Measurements from ENCODE around the gene SRSF4.
"Not testable (repeated sequence)": the region's sequence is repeated elsewhere in the genome, so short reads cannot be mapped to it uniquely, and the experiment has no call there.

SRSF4 gene

GRCh38 chr1:29181413-29182225, at the start of gene SRSF4:
TSS of gene SRSF4 (minus strand) at chr1:29181900. CDS start at chr1:29181752, 148 bp downstream.
- no peak for DNase-seq (ENCODE audit: low read depth, low spot score)
- no peak for TF ChIP-seq FOXP2 (optimal IDR thresholded peaks at IDR 0.05; ENCODE audit: control extremely low read depth, extremely low read length, insufficient read depth)
- TF ChIP-seq POLR2AphosphoS5 (IDR thresholded peaks at IDR 0.05; ENCODE audit: borderline replicate concordance, low read depth, low read length), result peak; percentile 88
- Histone ChIP-seq H3K4me3 (peak within 1 kb of the TSS; percentile 98), H3K9me3 (ENCODE audit: low read depth, low read length) (no peaks in the 10 kb centered on the region), H3K36me3 (ENCODE audit: insufficient read depth, low read length) (peaks cover 23% of the 10 kb centered on the region), H3K9ac (ENCODE audit: insufficient read length) (peak within 1 kb of the TSS; percentile 100), H3K27ac (peak within 1 kb of the TSS; percentile 99)

DNA sequence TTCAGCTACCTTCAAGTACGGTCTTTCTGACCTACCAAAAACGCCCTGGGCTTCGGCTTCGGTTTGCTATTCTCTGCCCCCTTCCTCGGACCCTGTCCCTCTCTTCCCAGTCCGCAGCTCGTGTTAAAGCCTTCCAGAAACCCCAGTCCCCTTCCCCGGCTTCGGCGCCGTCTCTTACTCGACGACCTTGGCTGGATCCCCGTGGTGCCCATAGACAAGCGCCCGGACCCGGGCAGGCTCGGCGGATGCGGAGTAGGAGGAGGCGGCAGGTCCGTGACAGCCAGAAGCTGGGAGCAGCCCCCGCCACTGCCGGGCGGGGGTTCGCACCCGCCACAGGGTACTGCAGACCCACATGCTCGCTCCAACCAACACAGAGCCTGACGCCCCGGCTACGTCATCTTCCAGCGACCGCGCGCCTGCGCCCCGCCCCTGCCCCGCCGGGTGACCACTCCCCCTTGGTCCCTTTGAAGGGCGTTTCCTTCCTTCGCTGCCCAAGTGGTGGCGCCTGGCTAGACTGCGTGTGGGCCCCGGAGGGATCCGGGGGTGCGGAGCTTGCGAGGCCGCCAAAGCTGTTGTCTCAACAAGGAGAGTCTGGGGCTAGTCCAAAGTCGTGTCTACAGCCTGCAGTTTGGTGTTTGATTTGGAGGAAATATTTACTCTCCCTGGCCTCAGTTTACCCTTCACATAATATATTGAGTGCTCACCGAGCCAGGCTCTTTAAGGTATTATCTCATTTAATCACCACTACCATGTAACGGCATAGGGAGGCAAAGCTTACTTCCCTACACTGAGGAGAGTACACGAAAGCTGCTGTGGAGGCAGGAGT, 49.1 kb upstream of the SRSF4 start, which contains the start of gene MECR:
MECR (minus strand) TSS at position 382 of the 826 bp plus-strand sequence; CDS start at position 354, 28 bp downstream.
- Histone ChIP-seq H3K9me3 (ENCODE audit: low read depth, low read length) (no peaks in the 10 kb centered on the region), H3K9ac (ENCODE audit: insufficient read length) (peak within 1 kb of the TSS; percentile 90), H3K36me3 (ENCODE audit: insufficient read depth, low read length) (no peaks in the 10 kb centered on the region), H3K4me3 (peak within 1 kb of the TSS; percentile 88), H3K27ac (peak within 1 kb of the TSS; percentile 12; the same call in 1 of the 2 replicates)
- peak; percentile 79 for TF ChIP-seq FOXP2 (optimal IDR thresholded peaks at IDR 0.05; ENCODE audit: control extremely low read depth, extremely low read length, insufficient read depth)
- TF ChIP-seq EZH2 (IDR thresholded peaks at IDR 0.05), result no peak
- TF ChIP-seq POLR2AphosphoS5 (IDR thresholded peaks at IDR 0.05; ENCODE audit: borderline replicate concordance, low read depth, low read length), result peak; percentile 96
- peak; percentile 66 for DNase-seq (ENCODE audit: low read depth, low spot score)

DNA sequence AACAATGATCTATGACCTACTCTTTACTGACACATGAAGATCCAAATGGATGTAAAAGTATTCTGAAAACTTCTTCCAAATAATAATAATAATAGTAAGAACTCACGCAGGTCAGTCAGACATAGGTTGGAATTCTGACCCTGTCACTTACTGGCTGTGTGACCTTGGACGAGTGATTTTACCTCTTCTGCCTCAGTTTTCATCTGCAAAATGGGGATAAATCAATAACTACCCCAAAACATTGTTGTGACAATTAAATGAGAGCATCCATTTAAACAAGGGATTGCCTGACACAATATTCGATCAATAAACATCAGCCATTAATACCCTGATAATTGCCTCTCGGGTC, 48.5 kb upstream of the SRSF4 start:
- H3K9ac ChIP-seq (ENCODE audit: insufficient read length), result peak overlapping the region; percentile 90
- no peak for DNase-seq (ENCODE audit: low read depth, low spot score)
- H3K27ac ChIP-seq, result no peak overlapping the region
- H3K9me3 ChIP-seq (ENCODE audit: low read depth, low read length), result no peaks in the 10 kb centered on the region
- peak overlapping the region; percentile 88 for H3K4me3 ChIP-seq
- TF ChIP-seq EZH2 (IDR thresholded peaks at IDR 0.05) (no peak), POLR2AphosphoS5 (IDR thresholded peaks at IDR 0.05; ENCODE audit: borderline replicate concordance, low read depth, low read length) (no peak)
- H3K36me3 ChIP-seq (ENCODE audit: insufficient read depth, low read length), result no peaks in the 10 kb centered on the region

DNA sequence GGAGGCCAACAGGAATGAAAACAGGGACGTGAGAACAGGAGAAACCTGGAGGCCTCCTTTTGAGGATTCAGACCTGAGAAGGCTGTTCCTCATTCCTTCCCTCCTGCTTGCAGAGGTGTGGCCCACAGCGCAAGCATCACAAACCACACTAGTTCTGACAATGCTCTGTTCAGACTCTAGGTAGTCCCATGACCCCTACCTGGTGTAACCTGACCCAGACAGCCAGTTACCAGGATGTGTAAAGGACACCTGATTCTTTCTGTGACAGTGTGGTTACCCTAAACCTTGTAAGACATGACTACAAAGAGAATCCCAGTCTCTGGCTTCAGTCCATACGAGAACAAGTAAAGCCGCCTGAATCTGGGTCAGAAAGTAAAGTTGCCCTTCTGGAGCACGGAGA, 45.8 kb upstream of the SRSF4 start:
- Histone ChIP-seq H3K9ac (ENCODE audit: insufficient read length) (no peak overlapping the region), H3K36me3 (ENCODE audit: insufficient read depth, low read length) (no peaks in the 10 kb centered on the region; the same call in 1 of the 2 replicates), H3K27ac (no peak overlapping the region), H3K4me3 (no peak overlapping the region), H3K9me3 (ENCODE audit: low read depth, low read length) (no peaks in the 10 kb centered on the region)
- no peak for DNase-seq (ENCODE audit: low read depth, low spot score)
- no peak for TF ChIP-seq POLR2AphosphoS5 (IDR thresholded peaks at IDR 0.05; ENCODE audit: borderline replicate concordance, low read depth, low read length)
- TF ChIP-seq EZH2 (IDR thresholded peaks at IDR 0.05), result no peak
- TF ChIP-seq FOXP2 (optimal IDR thresholded peaks at IDR 0.05; ENCODE audit: control extremely low read depth, extremely low read length, insufficient read depth), result no peak

GRCh38 chr1:29225361-29225760, 43.7 kb upstream of the SRSF4 start:
- H3K27ac ChIP-seq, result no peak overlapping the region
- H3K4me3 ChIP-seq, result no peak overlapping the region
- no peak for TF ChIP-seq POLR2AphosphoS5 (IDR thresholded peaks at IDR 0.05; ENCODE audit: borderline replicate concordance, low read depth, low read length)
- TF ChIP-seq EZH2 (IDR thresholded peaks at IDR 0.05), result no peak
- TF ChIP-seq FOXP2 (optimal IDR thresholded peaks at IDR 0.05; ENCODE audit: control extremely low read depth, extremely low read length, insufficient read depth), result no peak
- DNase-seq (ENCODE audit: low read depth, low spot score), result no peak
- peaks cover 3% of the 10 kb centered on the region; the same call in 1 of the 2 replicates for H3K36me3 ChIP-seq (ENCODE audit: insufficient read depth, low read length)
- no peaks in the 10 kb centered on the region for H3K9me3 ChIP-seq (ENCODE audit: low read depth, low read length)
- no peak overlapping the region for H3K9ac ChIP-seq (ENCODE audit: insufficient read length)

DNA sequence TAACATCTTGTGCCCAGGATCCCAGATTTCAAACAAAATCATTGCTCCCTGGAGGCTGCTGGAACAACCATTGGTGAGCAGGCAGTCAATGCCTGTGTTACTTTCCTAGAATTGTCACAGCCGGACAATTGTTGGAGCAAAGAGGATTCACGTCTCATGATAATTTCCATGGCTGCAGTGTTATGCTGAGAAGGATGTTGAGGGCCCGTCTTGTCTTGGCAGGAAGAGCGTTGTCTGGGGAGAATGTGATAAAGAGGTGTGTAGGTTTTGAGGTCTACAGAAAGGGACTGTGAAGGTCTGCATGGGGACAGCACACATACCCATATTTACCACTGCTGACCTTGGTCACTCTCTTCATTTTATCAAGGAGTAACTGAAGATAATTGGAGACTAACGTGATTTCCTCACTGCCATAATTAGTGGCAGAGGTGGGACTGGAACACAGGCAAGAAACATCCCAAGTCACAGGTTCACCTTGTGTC, 42.7 kb upstream of the SRSF4 start:
- TF ChIP-seq EZH2 (IDR thresholded peaks at IDR 0.05), result no peak
- TF ChIP-seq FOXP2 (optimal IDR thresholded peaks at IDR 0.05; ENCODE audit: control extremely low read depth, extremely low read length, insufficient read depth), result no peak
- TF ChIP-seq POLR2AphosphoS5 (IDR thresholded peaks at IDR 0.05; ENCODE audit: borderline replicate concordance, low read depth, low read length), result no peak
- H3K36me3 ChIP-seq (ENCODE audit: insufficient read depth, low read length), result peaks cover 5% of the 10 kb centered on the region; the same call in 1 of the 2 replicates
- H3K4me3 ChIP-seq, result no peak overlapping the region
- H3K27ac ChIP-seq, result no peak overlapping the region
- H3K9ac ChIP-seq (ENCODE audit: insufficient read length), result no peak overlapping the region
- H3K9me3 ChIP-seq (ENCODE audit: low read depth, low read length), result no peaks in the 10 kb centered on the region
- DNase-seq (ENCODE audit: low read depth, low spot score), result no peak

GRCh38 chr1:29223521-29223920, 41.8 kb upstream of the SRSF4 start:
- Histone ChIP-seq H3K9ac (ENCODE audit: insufficient read length) (no peak overlapping the region), H3K27ac (no peak overlapping the region), H3K4me3 (no peak overlapping the region), H3K9me3 (ENCODE audit: low read depth, low read length) (no peaks in the 10 kb centered on the region), H3K36me3 (ENCODE audit: insufficient read depth, low read length) (peaks cover 5% of the 10 kb centered on the region; the same call in 1 of the 2 replicates)
- no peak for DNase-seq (ENCODE audit: low read depth, low spot score)
- TF ChIP-seq POLR2AphosphoS5 (IDR thresholded peaks at IDR 0.05; ENCODE audit: borderline replicate concordance, low read depth, low read length), result no peak
- no peak for TF ChIP-seq FOXP2 (optimal IDR thresholded peaks at IDR 0.05; ENCODE audit: control extremely low read depth, extremely low read length, insufficient read depth)
- TF ChIP-seq EZH2 (IDR thresholded peaks at IDR 0.05), result no peak

- DNase-seq (ENCODE audit: low read depth, low spot score), result no peak
- Histone ChIP-seq H3K27ac (no peak overlapping the region), H3K9me3 (ENCODE audit: low read depth, low read length) (no peaks in the 10 kb centered on the region), H3K4me3 (no peak overlapping the region), H3K9ac (ENCODE audit: insufficient read length) (no peak overlapping the region), H3K36me3 (ENCODE audit: insufficient read depth, low read length) (peaks cover 5% of the 10 kb centered on the region; the same call in 1 of the 2 replicates)
- TF ChIP-seq FOXP2 (optimal IDR thresholded peaks at IDR 0.05; ENCODE audit: control extremely low read depth, extremely low read length, insufficient read depth), result no peak
- no peak for TF ChIP-seq EZH2 (IDR thresholded peaks at IDR 0.05)
- TF ChIP-seq POLR2AphosphoS5 (IDR thresholded peaks at IDR 0.05; ENCODE audit: borderline replicate concordance, low read depth, low read length), result no peak
These were observed 41.0 kb upstream of the SRSF4 start for GRCh38 chr1:29222686-29223085.

DNA sequence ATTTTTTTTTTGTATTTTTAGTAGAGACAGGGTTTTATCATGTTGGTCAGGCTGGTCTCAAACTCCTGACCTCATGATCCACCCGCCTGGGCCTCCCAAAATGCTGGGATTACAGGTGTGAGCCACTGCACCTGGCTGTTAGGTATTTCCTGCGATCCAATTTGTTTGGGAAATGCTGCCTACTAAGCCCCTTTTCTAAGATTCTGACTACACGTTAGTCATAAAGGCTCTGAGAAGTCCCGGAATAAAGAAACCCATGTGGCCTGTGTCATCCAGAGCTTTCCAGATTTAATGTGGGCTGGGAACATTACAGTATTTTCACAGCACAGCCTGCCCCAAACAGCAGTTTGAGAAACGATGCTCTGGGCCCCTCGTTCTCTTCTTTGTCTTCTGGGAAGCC, 40.6 kb upstream of the SRSF4 start:
- DNase-seq (ENCODE audit: low read depth, low spot score); H3K36me3 ChIP-seq (ENCODE audit: insufficient read depth, low read length); H3K9me3 ChIP-seq (ENCODE audit: low read depth, low read length); H3K27ac ChIP-seq; H3K4me3 ChIP-seq; H3K9ac ChIP-seq (ENCODE audit: insufficient read length): not testable (repeated sequence)

All from SK-N-MC (cell line).